Activated CD8-positive, alpha-beta memory T cell treated with anti-CD3 and anti-CD28 coated beads for 36 hours (primary cell): ENCODE data around the gene HSD17B2. TPM values are rescaled to one million over a fixed set of nuclear protein-coding genes. Genes with fewer than 3 reads are reported as not detected.

ENCODE experiments used
- total RNA-seq, 2 experiments: library from RNA; stranded (reverse); gene quantifications; one replicate each; pipeline ENCODE4 v1.2.3, GENCODE V29; 2021

HSD17B2 gene
- total RNA-seq, 2 experiments from 2014 or later, result not detected

Other genes starting within 250 kb of the HSD17B2 start
- 10 to 100 TPM in 1 of 2 experiments, 1 to 10 TPM in 1; 9.4 to 11.2 TPM for gene SDR42E1, start 23.8 kb upstream of the HSD17B2 start, total RNA-seq
- gene MPHOSPH6, start 135.0 kb downstream of the HSD17B2 start, total RNA-seq, result 10 to 100 TPM; 47.9 to 49.0 TPM